Urinary bladder (tissue), 4 donors: ENCODE data around the gene SLC38A6. TPM values are rescaled to one million over a fixed set of nuclear protein-coding genes. Genes with fewer than 3 reads are reported as not detected.
"Not testable (repeated sequence)": the region's sequence is repeated elsewhere in the genome, so short reads cannot be mapped to it uniquely, and the experiment has no call there.

Experiments used
- DNase-seq: peaks from one replicate; pipeline ENCODE4 v3.0.0-alpha.2; 2015; ENCODE audit errors: extremely low spot score
- H3K27ac ChIP-seq: one replicate; pipeline ENCODE4 v1.5.1; 2013; ENCODE audit warnings: low read depth, mild to moderate bottlenecking, moderate library complexity
- H3K36me3 ChIP-seq: one replicate; pipeline ENCODE4 v1.6.1; 2013; ENCODE audit warnings: mild to moderate bottlenecking, moderate library complexity; ENCODE audit not compliant: insufficient read depth
- H3K4me1 ChIP-seq: one replicate; pipeline ENCODE4 v1.6.1; 2013; ENCODE audit warnings: mild to moderate bottlenecking, moderate library complexity; ENCODE audit not compliant: insufficient read depth
- H3K4me3 ChIP-seq: one replicate; pipeline ENCODE4 v1.5.1; 2013; ENCODE audit warnings: low read depth, low read length
- WGBS: extraction: QIAGEN DNeasy Blood & Tissue Kit; methylation state at CpG from one replicate; pipeline ENCODE4 v1.1.7; 2013; 5-methylcytosine and 5-hydroxymethylcytosine counted together
- polyA plus RNA-seq: library from polyadenylated mRNA; stranded (reverse); fragments of 200-250 nt; gene quantifications from one replicate; pipeline ENCODE4 v1.2.3, GENCODE V29; 2013
- total RNA-seq: library from RNA; depleted of rRNA; stranded (reverse); fragments of >200 nt; gene quantifications from one replicate; pipeline ENCODE4 v1.2.3, GENCODE V29; 2014
- donor health status: healthy with polysubstance abuse.
- donor health status: healthy.

Gene SLC38A6
- total and polyA plus RNA-seq, 2 donors: 7.1 to 59.5 TPM

GRCh38 chr14:61048640-61049039, 67.6 kb downstream of the SLC38A6 start:
- Histone ChIP-seq H3K36me3 (no peaks in the 10 kb centered on the region), H3K4me3 (no peak overlapping the region), H3K4me1 (no peaks in the 10 kb centered on the region), H3K27ac (no peak overlapping the region)
- no peak for DNase-seq

GRCh38 chr14:61050417-61050816, 69.4 kb downstream of the SLC38A6 start:
- 76% methylated on average over 2 of the region's 2 CpGs for WGBS

GRCh38 chr14:61051051-61051450, 70.0 kb downstream of the SLC38A6 start:
- DNase-seq: no peak
- H3K36me3 ChIP-seq: no peaks in the 10 kb centered on the region
- H3K27ac ChIP-seq: no peak overlapping the region
- WGBS: 52% methylated on average over 1 of the region's 1 CpG
- H3K4me3 ChIP-seq: no peak overlapping the region
- H3K4me1 ChIP-seq: no peaks in the 10 kb centered on the region

More at GRCh38 chr14:61050417-61050816, 69.4 kb downstream of the SLC38A6 start:
- H3K4me1 ChIP-seq: no peaks in the 10 kb centered on the region
- no peak overlapping the region for H3K27ac ChIP-seq
- H3K4me3 ChIP-seq: no peak overlapping the region
- DNase-seq: no peak
- no peaks in the 10 kb centered on the region for H3K36me3 ChIP-seq

GRCh38 chr14:61051621-61052020, 70.6 kb downstream of the SLC38A6 start:
- WGBS: 72% methylated on average over 3 of the region's 3 CpGs
- no peak for DNase-seq
- no peaks in the 10 kb centered on the region for H3K36me3 ChIP-seq
- H3K4me3 ChIP-seq: no peak overlapping the region
- H3K4me1 ChIP-seq: no peaks in the 10 kb centered on the region
- H3K27ac ChIP-seq: no peak overlapping the region

GRCh38 chr14:61063461-61063860, 82.4 kb downstream of the SLC38A6 start:
- no peak for DNase-seq

GRCh38 chr14:61064210-61064609, 83.2 kb downstream of the SLC38A6 start:
- no peaks in the 10 kb centered on the region for H3K4me1 ChIP-seq
- WGBS: 95% methylated on average over 2 of the region's 2 CpGs
- H3K27ac ChIP-seq: no peak overlapping the region
- H3K4me3 ChIP-seq: no peak overlapping the region
- no peak for DNase-seq
- peaks cover 2% of the 10 kb centered on the region for H3K36me3 ChIP-seq

More at GRCh38 chr14:61063461-61063860, 82.4 kb downstream of the SLC38A6 start:
- whole genome bisulfite sequencing: 97% methylated on average over 3 of the region's 3 CpGs
- no peaks in the 10 kb centered on the region for H3K4me1 ChIP-seq
- H3K36me3 ChIP-seq: no peaks in the 10 kb centered on the region
- H3K27ac ChIP-seq: no peak overlapping the region
- H3K4me3 ChIP-seq: no peak overlapping the region

GRCh38 chr14:61064856-61065255, 83.8 kb downstream of the SLC38A6 start:
- WGBS: 95% methylated on average over 4 of the region's 4 CpGs
- H3K4me3 ChIP-seq: no peak overlapping the region
- H3K27ac ChIP-seq: no peak overlapping the region
- no peak for DNase-seq
- no peaks in the 10 kb centered on the region for H3K4me1 ChIP-seq
- H3K36me3 ChIP-seq: peaks cover 2% of the 10 kb centered on the region

- no peaks in the 10 kb centered on the region for H3K4me1 ChIP-seq
- no peak overlapping the region for H3K27ac ChIP-seq
- H3K4me3 ChIP-seq: no peak overlapping the region
- peaks cover 2% of the 10 kb centered on the region for H3K36me3 ChIP-seq
- no peak for DNase-seq
Observed at GRCh38 chr14:61065656-61066055, 84.6 kb downstream of the SLC38A6 start.

- DNase-seq: not testable (repeated sequence)
Observed at GRCh38 chr14:61072442-61072841, 91.4 kb downstream of the SLC38A6 start.

GRCh38 chr14:61074852-61075251, 93.8 kb downstream of the SLC38A6 start:
- Histone ChIP-seq H3K4me1 (no peaks in the 10 kb centered on the region), H3K27ac (no peak overlapping the region), H3K36me3 (no peaks in the 10 kb centered on the region), H3K4me3 (no peak overlapping the region)
- DNase-seq: no peak
- 91% methylated on average over 3 of the region's 3 CpGs for WGBS

More at GRCh38 chr14:61072442-61072841, 91.4 kb downstream of the SLC38A6 start:
- not testable (repeated sequence) for H3K36me3 ChIP-seq, H3K4me3 ChIP-seq, H3K27ac ChIP-seq, H3K4me1 ChIP-seq

GRCh38 chr14:61076556-61076955, 95.5 kb downstream of the SLC38A6 start:
- Histone ChIP-seq H3K27ac (no peak overlapping the region), H3K4me3 (no peak overlapping the region), H3K4me1 (no peaks in the 10 kb centered on the region), H3K36me3 (no peaks in the 10 kb centered on the region)
- 90% methylated on average over 2 of the region's 2 CpGs for WGBS
- DNase-seq: no peak

- H3K36me3 ChIP-seq: no peaks in the 10 kb centered on the region
- no peak overlapping the region for H3K4me3 ChIP-seq
- no peak for DNase-seq
- no peaks in the 10 kb centered on the region for H3K4me1 ChIP-seq
- H3K27ac ChIP-seq: no peak overlapping the region
Observed at GRCh38 chr14:61077437-61077836, 96.4 kb downstream of the SLC38A6 start.

- H3K4me3 ChIP-seq: no peak overlapping the region
- H3K4me1 ChIP-seq: no peaks in the 10 kb centered on the region
- H3K36me3 ChIP-seq: no peaks in the 10 kb centered on the region
- no peak overlapping the region for H3K27ac ChIP-seq
- no peak for DNase-seq
- 90% methylated on average over 4 of the region's 4 CpGs for WGBS
Observed at GRCh38 chr14:61077951-61078720, 97.1 kb downstream of the SLC38A6 start.

- no peak overlapping the region for H3K4me3 ChIP-seq
- no peaks in the 10 kb centered on the region for H3K36me3 ChIP-seq
- H3K27ac ChIP-seq: no peak overlapping the region
- H3K4me1 ChIP-seq: no peaks in the 10 kb centered on the region
- no peak for DNase-seq
- 50% methylated on average over 11 of the region's 11 CpGs for WGBS
Observed at GRCh38 chr14:61080591-61081010, 99.6 kb downstream of the SLC38A6 start.
